HEK293 (cell line): ENCODE data around the gene TLNRD1.

ENCODE experiments used
- CTCF ChIA-PET: fragments of 350-600 bp; formaldehyde crosslinking; extraction: SDS; loops from one replicate; lab custom pipeline; 2021; ENCODE audit warnings: antibody characterized with exemption; lab: Yijun Ruan, JAX
- POLR2A ChIA-PET: fragments of 300-600 bp; formaldehyde crosslinking; extraction: SDS; loops from one replicate; lab custom pipeline; 2020; ENCODE audit warnings: antibody characterized with exemption, inconsistent platforms; lab: Yijun Ruan, JAX
- H3K27ac ChIP-seq: fragments of 200-500 bp; sonication (Bioruptor generic); 2 replicates; pipeline ENCODE4 v1.5.1; 2014; ENCODE audit warnings: low read depth, low read length, control low read depth, inconsistent platforms; ENCODE audit errors: extremely low read depth
- H3K36me3 ChIP-seq, 2 experiments: fragments of 200-500 bp in 1 of 2; sonication (Bioruptor generic) in 1 of 2; 1 replicate in 1 of 2; 2 replicates in 1 of 2; pipeline ENCODE4 v1.5.1; 2014 to 2017; ENCODE audit warnings: inconsistent platforms in 2 of 2, low read length in 2 of 2; ENCODE audit not compliant: control insufficient read depth in 2 of 2, insufficient read depth in 1 of 2
- H3K4me1 ChIP-seq: fragments of 200-500 bp; sonication (Bioruptor generic); 2 replicates; pipeline ENCODE4 v1.5.1; 2014; ENCODE audit warnings: mild to moderate bottlenecking, low read length, inconsistent platforms; ENCODE audit not compliant: control insufficient read depth, insufficient read depth
- H3K4me3 ChIP-seq: 2 replicates; pipeline ENCODE4 v1.5.1; 2011; ENCODE audit warnings: low read depth, mild to moderate bottlenecking, control low read depth, low read length, moderate library complexity
- H3K9me3 ChIP-seq: fragments of 200-500 bp; sonication (Bioruptor generic); 2 replicates; pipeline ENCODE4 v1.5.1; 2014; ENCODE audit warnings: low read depth, low read length, inconsistent platforms; ENCODE audit not compliant: control insufficient read depth, insufficient read depth
- GFI1B ChIP-seq: fragments of 450-650 bp; formaldehyde crosslinking; IDR thresholded peaks from 2 replicates; pipeline ENCODE4 v1.5.1; 2016; ENCODE audit warnings: missing biosample characterization, missing genetic modification characterization
- GLI4 ChIP-seq: fragments of 450-650 bp; formaldehyde crosslinking; IDR thresholded peaks from 2 replicates; pipeline ENCODE4 v1.5.1; 2016; ENCODE audit warnings: missing biosample characterization, missing genetic modification characterization
- GLIS1 ChIP-seq: fragments of 450-650 bp; formaldehyde crosslinking; IDR thresholded peaks from 2 replicates; pipeline ENCODE4 v1.5.1; 2016; ENCODE audit warnings: missing biosample characterization, missing genetic modification characterization
- MZF1 ChIP-seq: fragments of 450-650 bp; formaldehyde crosslinking; IDR thresholded peaks from 2 replicates; pipeline ENCODE4 v1.5.1; 2017; ENCODE audit warnings: missing biosample characterization, missing genetic modification characterization, borderline replicate concordance
- SP2 ChIP-seq: fragments of 450-650 bp; formaldehyde crosslinking; IDR thresholded peaks from 2 replicates; pipeline ENCODE4 v1.5.1; 2016; ENCODE audit warnings: missing biosample characterization, missing genetic modification characterization
- WT1 ChIP-seq: fragments of 450-650 bp; formaldehyde crosslinking; IDR thresholded peaks from 2 replicates; pipeline ENCODE4 v1.5.1; 2016; ENCODE audit warnings: missing biosample characterization, missing genetic modification characterization
- ZBTB44 ChIP-seq: fragments of 450-650 bp; IDR thresholded peaks from 2 replicates; pipeline ENCODE4 v1.5.1; 2018; ENCODE audit warnings: missing biosample characterization, mild to moderate bottlenecking, missing genetic modification characterization
- ZFHX2 ChIP-seq: fragments of 450-650 bp; formaldehyde crosslinking; conservative IDR thresholded peaks from 2 replicates; pipeline ENCODE4 v1.5.1; 2016; ENCODE audit warnings: missing biosample characterization, missing genetic modification characterization
- ZNF114 ChIP-seq: fragments of 450-650 bp; formaldehyde crosslinking; IDR thresholded peaks from 2 replicates; pipeline ENCODE4 v1.5.0; 2017; ENCODE audit warnings: missing biosample characterization, missing genetic modification characterization
- ZNF140 ChIP-seq: fragments of 450-650 bp; formaldehyde crosslinking; IDR thresholded peaks from 2 replicates; pipeline ENCODE4 v1.5.1; 2016; ENCODE audit warnings: missing biosample characterization, missing genetic modification characterization
- ZNF202 ChIP-seq: fragments of 450-650 bp; formaldehyde crosslinking; IDR thresholded peaks from 2 replicates; pipeline ENCODE4 v1.5.1; 2016; ENCODE audit warnings: missing biosample characterization, missing genetic modification characterization, borderline replicate concordance
- ZNF23 ChIP-seq: fragments of 450-650 bp; formaldehyde crosslinking; IDR thresholded peaks from 2 replicates; pipeline ENCODE4 v1.5.1; 2016; ENCODE audit warnings: missing biosample characterization, missing genetic modification characterization, borderline replicate concordance
- ZNF274 ChIP-seq, 2 experiments: fragments of 200-500 bp in 1 of 2; fragments of 450-650 bp in 1 of 2; sonication (Bioruptor generic) in 1 of 2; formaldehyde crosslinking in 1 of 2; IDR thresholded peaks; 2 replicates each; pipeline versions ENCODE4 v1.5.1 to v1.6.1; 2014 to 2016; ENCODE audit warnings: borderline replicate concordance in 1 of 2, inconsistent platforms in 1 of 2, low read length in 1 of 2, missing biosample characterization in 1 of 2, missing genetic modification characterization in 1 of 2
- ZNF324 ChIP-seq: fragments of 450-650 bp; formaldehyde crosslinking; IDR thresholded peaks from 2 replicates; pipeline ENCODE4 v1.5.1; 2016; ENCODE audit warnings: missing biosample characterization, missing genetic modification characterization
- ZNF350 ChIP-seq: fragments of 450-650 bp; formaldehyde crosslinking; IDR thresholded peaks from 2 replicates; pipeline ENCODE4 v1.5.0; 2017; ENCODE audit warnings: missing biosample characterization, mild to moderate bottlenecking, missing genetic modification characterization
- ZNF394 ChIP-seq: fragments of 450-650 bp; formaldehyde crosslinking; IDR thresholded peaks from 2 replicates; pipeline ENCODE4 v1.5.1; 2016; ENCODE audit warnings: missing biosample characterization, missing genetic modification characterization, mild to moderate bottlenecking, moderate library complexity, borderline replicate concordance
- ZNF473 ChIP-seq: fragments of 450-650 bp; formaldehyde crosslinking; IDR thresholded peaks from 2 replicates; pipeline ENCODE4 v1.5.1; 2017; ENCODE audit warnings: missing biosample characterization, missing genetic modification characterization
- ZNF558 ChIP-seq: fragments of 450-650 bp; formaldehyde crosslinking; IDR thresholded peaks from 2 replicates; pipeline ENCODE4 v1.5.1; 2016; ENCODE audit warnings: missing biosample characterization, missing genetic modification characterization
- ZNF610 ChIP-seq: fragments of 450-650 bp; formaldehyde crosslinking; IDR thresholded peaks from 2 replicates; pipeline ENCODE4 v1.5.1; 2016; ENCODE audit warnings: missing biosample characterization, missing genetic modification characterization, borderline replicate concordance
- ZNF621 ChIP-seq: fragments of 450-650 bp; formaldehyde crosslinking; IDR thresholded peaks from 2 replicates; pipeline ENCODE4 v1.5.1; 2017; ENCODE audit warnings: missing biosample characterization, missing genetic modification characterization
- ZNF623 ChIP-seq: fragments of 450-650 bp; formaldehyde crosslinking; IDR thresholded peaks from 2 replicates; pipeline ENCODE4 v1.5.1; 2016; ENCODE audit warnings: missing biosample characterization, missing genetic modification characterization
- ZNF624 ChIP-seq: fragments of 450-650 bp; formaldehyde crosslinking; IDR thresholded peaks from 2 replicates; pipeline ENCODE4 v1.5.1; 2017; ENCODE audit warnings: missing biosample characterization, missing genetic modification characterization
- ZNF664 ChIP-seq: fragments of 450-650 bp; formaldehyde crosslinking; IDR thresholded peaks from 2 replicates; pipeline ENCODE4 v1.5.1; 2016; ENCODE audit warnings: missing biosample characterization, missing genetic modification characterization
- ZNF777 ChIP-seq: fragments of 450-650 bp; formaldehyde crosslinking; IDR thresholded peaks from 2 replicates; pipeline ENCODE4 v1.5.1; 2017; ENCODE audit warnings: missing biosample characterization, missing genetic modification characterization, borderline replicate concordance
- ZNF837 ChIP-seq: fragments of 450-650 bp; formaldehyde crosslinking; IDR thresholded peaks from 2 replicates; pipeline ENCODE4 v1.5.1; 2016; ENCODE audit warnings: missing biosample characterization, missing genetic modification characterization
- ZSCAN5A ChIP-seq: fragments of 450-650 bp; formaldehyde crosslinking; IDR thresholded peaks from 2 replicates; pipeline ENCODE4 v1.5.1; 2016; ENCODE audit warnings: missing biosample characterization, missing genetic modification characterization
- TF ChIP-seq, protein P1 (sequence below): fragments of 450-650 bp; formaldehyde crosslinking; IDR thresholded peaks from 2 replicates; pipeline ENCODE4 v1.5.1; 2016; ENCODE audit warnings: missing biosample characterization, missing genetic modification characterization, borderline replicate concordance

The TLNRD1 gene

DNA sequence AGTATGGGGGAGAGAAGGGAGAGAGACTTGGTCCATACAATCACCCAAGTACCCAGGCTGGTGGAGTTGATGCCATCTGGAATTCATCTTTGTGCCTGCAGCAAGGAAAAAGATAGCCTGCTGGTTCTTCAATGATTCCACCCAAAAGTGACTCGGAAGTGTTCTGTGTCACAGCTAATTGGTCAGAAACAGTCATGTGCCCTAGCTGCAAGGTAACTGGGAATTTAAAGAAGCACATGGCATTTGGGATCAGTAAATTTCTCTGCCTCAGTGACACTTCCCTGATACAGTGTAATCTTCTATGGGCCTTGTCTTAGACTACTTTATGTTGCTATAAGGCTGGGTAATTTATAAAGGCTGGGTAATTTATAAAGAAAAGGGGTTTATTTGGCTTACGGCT lies 17.5 kb downstream of the TLNRD1 start:
- no peak for TF ChIP-seq GLIS1
- no peak for TF ChIP-seq MZF1 (tag by site-specific recombination)
- no peak for TF ChIP-seq ZNF394 (tag by site-specific recombination)
- no peak for TF ChIP-seq ZNF610 (tag by site-specific recombination)
- TF ChIP-seq ZNF140 (tag by site-specific recombination) = no peak
- TF ChIP-seq ZNF664 (tag by site-specific recombination) = no peak
- TF ChIP-seq ZNF473 (tag by site-specific recombination) = no peak
- TF ChIP-seq ZNF837 (tag by site-specific recombination) = no peak
- TF ChIP-seq ZBTB44 (tag by site-specific recombination) = no peak
- no peak for TF ChIP-seq WT1 (tag by site-specific recombination)
- TF ChIP-seq GLI4 (tag by site-specific recombination) = no peak
- TF ChIP-seq ZNF274 (IDR thresholded peaks at IDR 0.05; ENCODE audit: low read length) = no peak
- no peak for TF ChIP-seq ZNF274 (tag by site-specific recombination; IDR thresholded peaks at IDR 0.05; ENCODE audit: borderline replicate concordance)
- no peak for TF ChIP-seq SP2 (tag by site-specific recombination)
- no peak for TF ChIP-seq ZNF114 (tag by site-specific recombination)
- no peak for TF ChIP-seq ZNF350 (tag by site-specific recombination)
- no peak for TF ChIP-seq ZNF624
- Histone ChIP-seq H3K4me3 (no peak overlapping the region), H3K36me3 (no peaks in the 10 kb centered on the region), H3K4me1 (no peaks in the 10 kb centered on the region), H3K27ac (no peak overlapping the region), H3K9me3 (no peaks in the 10 kb centered on the region; the same call in 1 of the 2 replicates)
- POLR2A ChIA-PET = no interaction called here
- CTCF ChIA-PET = interaction anchor here (0.6 to 1.0 kb wide), 2 partner anchors 20 to 248 kb away, joined by 3 to 4 read pairs; no protein-coding TSS in a partner anchor

DNA sequence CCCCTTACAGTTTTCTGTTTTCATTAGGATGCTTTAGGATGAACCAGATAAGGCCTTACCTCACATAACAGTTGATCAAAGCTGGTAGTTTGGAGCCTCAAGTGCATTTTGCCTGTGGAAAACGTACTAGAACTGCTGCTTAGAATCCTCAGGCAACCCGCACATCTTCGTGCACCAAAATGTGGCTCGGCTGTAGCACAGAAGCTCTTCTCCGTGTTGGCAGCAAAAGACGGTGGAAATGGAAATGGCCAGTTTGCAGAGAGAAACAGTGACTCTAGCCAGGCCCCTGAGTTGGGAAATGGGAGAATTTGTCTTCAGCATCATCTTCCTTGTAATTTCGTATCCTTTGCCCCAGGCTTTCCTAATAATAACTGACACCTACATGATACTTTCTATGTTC lies 20.6 kb downstream of the TLNRD1 start:
- POLR2A ChIA-PET = no interaction called here

More for the DNA sequence above, 20.6 kb downstream of the TLNRD1 start:
- Histone ChIP-seq H3K9me3 (no peaks in the 10 kb centered on the region; the same call in 1 of the 2 replicates), H3K27ac (no peak overlapping the region), H3K4me1 (no peaks in the 10 kb centered on the region), H3K4me3 (no peak overlapping the region), H3K36me3 (no peaks in the 10 kb centered on the region)
- CTCF ChIA-PET = interaction anchor here (0.5 kb wide), 1 partner anchor 471 kb away, joined by 4 read pairs; no protein-coding TSS in a partner anchor
- TF ChIP-seq ZFHX2 (tag by site-specific recombination) = no peak
- no peak for TF ChIP-seq ZSCAN5A (tag by site-specific recombination)
- no peak for TF ChIP-seq ZNF777 (tag by site-specific recombination)
- TF ChIP-seq GFI1B (tag by site-specific recombination) = no peak
- no peak for TF ChIP-seq ZNF623 (tag by site-specific recombination)
- no peak for TF ChIP-seq ZNF23 (tag by site-specific recombination)
- no peak for TF ChIP-seq ZNF324 (tag by site-specific recombination)
- TF ChIP-seq ZNF202 (tag by site-specific recombination) = no peak
- TF ChIP-seq, protein P1, sequence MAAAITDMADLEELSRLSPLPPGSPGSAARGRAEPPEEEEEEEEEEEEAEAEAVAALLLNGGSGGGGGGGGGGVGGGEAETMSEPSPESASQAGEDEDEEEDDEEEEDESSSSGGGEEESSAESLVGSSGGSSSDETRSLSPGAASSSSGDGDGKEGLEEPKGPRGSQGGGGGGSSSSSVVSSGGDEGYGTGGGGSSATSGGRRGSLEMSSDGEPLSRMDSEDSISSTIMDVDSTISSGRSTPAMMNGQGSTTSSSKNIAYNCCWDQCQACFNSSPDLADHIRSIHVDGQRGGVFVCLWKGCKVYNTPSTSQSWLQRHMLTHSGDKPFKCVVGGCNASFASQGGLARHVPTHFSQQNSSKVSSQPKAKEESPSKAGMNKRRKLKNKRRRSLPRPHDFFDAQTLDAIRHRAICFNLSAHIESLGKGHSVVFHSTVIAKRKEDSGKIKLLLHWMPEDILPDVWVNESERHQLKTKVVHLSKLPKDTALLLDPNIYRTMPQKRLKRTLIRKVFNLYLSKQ (tag by site-specific recombination) = no peak
- TF ChIP-seq ZNF621 (tag by site-specific recombination) = no peak
- no peak for TF ChIP-seq ZNF558 (tag by site-specific recombination)
